ENCODE results near the gene TRIM29.

Gene TRIM29

DNA sequence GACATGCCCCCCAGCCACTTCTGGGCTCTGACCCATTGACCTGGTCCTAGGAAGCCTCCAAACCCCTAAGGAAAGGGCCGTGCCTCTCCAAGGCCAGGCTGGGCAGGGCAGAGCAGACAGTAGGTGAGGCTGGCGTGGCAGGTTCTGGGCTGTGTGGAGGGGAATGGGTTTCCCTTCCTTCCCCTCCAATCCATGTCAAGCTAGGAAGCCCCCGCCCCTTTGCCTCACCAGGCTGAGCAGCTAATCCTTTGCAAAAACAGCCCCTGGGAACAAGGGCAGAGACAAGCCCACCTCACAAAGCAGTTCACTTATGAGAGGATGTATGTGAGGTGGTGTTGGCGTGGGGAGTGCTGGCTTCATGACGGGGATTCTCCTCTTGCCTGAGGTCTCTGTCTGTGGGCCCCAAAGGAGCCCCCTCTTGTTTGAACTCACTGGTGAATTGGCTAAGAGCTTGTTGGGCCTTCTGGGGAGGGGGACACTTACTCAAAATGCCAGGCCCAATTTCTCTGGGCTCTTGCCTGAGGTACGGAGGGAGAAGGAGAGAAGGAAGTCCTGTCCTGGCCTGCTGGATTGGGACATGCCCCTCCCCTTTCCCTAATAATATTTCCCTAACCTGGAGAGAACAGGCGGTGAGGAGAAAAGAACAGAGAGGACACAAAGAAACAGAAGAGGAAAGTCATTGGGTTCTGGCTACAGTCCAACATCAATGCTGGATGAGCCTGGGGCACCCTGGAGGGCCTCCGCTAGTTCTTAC is 1.6 kb upstream of the TRIM29 start:
- DNase-seq: no peak

DNA sequence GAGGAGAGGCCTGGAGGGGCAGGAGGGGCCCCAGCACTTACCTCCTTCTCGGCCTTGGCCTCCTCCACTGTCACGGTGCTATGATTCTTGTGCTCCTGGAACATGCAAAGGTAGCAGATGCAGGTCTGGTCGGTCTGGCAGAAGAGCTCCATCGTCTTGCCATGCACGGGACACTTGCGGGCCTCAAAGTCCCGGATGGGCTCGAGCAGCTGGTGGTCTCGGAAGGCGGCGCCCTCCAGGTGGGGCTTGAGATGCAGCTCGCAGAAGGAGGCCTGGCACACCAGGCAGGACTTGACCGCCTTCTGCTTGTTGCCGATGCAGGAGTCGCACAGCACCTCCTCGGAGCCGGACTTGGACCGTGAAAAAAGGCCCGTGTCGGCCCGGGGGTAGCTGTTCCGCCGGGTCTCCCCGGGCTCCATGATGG is 714 bp downstream of the TRIM29 start:
- no peak for DNase-seq

DNA sequence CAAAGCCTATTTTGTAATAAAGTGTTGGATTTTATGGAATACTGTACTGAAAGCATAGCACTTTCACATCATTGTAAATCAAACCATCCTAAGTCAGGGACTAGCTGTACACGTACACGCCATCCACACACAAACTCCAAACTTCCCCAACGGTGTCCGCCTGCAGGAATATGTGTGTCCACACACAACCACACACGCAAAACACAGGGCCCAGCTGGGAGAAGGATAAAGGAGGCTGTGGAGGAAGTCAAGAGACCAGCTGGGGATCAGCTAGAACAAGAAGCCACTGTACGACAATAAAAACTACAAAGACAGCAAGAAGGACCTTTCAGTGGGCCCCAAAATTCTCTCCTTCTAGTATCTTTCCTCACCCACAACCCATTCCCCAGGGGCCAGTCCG is 1.6 kb downstream of the TRIM29 start:
- DNase-seq: no peak

DNA sequence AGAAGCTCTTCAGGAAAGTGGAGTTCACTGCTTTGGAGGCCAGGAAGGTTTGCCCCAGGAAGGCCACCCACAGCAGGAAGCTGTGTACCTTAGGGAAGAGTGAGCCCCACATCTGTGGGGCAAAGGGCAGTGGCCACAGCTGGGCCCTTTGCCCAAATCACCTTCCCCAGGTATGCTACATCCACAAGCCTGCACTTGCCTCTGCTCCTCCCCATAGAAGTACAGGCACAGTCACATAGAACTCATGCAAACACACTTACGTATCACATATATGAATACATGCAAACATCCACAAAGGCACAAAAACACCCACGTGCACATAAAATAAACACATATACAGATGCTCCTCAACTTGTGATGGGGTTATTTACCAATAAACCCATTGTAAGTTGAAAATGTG is 2.1 kb downstream of the TRIM29 start:
- no peak for DNase-seq

DNA sequence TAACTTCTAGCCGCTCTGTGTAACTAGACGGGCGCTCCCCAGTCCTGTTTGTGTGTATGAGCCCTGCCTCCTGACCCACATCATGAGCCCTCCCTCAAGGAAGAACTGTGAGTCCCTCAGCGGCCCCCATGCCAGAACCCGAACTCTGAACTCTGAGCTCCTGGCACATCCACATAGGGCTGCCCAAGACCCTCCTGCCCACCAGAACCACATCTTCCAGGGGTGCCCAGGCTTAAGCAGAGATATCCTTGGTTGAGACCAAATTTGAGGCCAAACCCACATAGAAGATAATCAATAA is 3.0 kb downstream of the TRIM29 start:
- no peak for DNase-seq

DNA sequence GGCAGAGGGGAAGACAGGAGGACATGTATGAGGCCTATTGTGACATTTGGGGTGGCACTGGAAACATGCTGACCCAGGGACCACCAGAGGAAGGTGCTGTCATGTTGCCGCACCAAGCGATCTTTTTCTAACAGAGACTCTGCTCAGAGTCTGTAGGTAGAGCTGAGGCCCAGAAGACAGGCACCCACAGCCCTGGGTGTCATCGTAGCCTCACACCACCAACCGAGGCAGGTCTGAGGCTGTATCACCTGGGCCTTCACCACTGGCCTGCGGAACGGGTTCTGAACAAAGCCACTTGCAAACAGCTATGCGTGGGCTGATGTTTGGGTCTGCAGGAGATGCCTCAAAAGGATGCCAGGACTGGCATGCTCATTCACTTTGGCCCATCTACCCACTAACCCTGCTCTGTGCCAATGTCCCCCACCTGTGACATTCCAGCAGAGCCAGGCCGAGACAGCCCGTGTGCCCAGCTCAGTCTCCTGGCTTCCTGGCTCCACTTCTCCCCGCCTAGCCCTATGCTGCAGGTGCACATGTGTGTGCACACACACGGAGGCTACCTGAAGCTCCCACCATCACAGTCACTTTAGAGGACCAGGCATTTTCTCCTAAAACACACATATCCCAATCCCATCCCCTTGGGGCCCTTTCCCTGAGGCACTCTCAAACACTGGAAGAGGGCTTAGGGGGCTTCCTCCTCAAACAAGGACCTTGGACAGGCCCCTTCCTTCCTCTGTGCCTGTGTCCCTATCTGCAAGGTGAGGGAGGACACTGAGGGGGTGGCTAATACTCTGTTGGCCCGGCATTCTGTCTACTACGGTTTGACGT is 3.6 kb downstream of the TRIM29 start:
- DNase-seq: no peak

DNA sequence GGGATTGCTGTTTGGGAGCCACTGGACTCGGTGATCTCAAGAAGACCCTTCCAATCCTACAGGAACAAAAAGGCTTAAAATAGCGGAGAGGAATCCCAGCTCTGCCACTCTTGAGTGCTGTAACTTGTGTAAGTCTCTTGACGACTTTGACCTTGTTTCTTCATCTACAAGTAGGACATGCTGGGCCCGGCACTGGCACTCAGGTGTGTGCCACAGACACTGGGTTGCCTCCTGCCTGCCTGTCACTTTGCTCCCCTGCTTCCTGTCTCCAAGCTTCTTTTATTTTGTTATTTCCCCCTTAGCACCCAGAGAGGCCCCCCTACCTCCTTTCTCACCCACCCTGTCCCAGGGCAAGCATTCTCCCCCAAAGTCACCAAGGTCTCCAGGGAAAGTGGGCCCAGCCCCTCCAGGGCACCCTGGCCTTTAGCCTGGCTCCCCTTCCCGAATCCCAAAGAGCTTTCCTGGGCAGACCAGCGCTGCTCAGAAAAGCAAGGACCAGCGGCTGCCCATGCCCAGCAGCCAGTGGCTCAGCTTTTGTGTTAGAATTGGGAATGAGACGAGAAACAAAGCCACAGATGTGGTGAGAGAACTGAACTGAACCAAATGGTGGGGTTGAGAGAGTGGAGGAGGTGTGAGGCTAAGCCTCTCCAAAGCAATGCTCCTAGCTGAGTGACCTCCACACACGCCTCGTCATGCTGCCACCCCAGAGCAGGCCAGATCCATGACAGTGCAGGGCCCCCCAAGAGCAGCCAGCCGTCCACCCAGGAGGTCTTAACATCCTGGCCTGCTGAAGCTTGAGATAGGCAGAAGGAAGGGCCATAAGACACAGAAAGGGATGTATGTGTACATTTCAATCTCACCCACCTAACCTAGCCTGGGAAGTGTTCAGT is 4.5 kb downstream of the TRIM29 start:
- DNase-seq: no peak

DNA sequence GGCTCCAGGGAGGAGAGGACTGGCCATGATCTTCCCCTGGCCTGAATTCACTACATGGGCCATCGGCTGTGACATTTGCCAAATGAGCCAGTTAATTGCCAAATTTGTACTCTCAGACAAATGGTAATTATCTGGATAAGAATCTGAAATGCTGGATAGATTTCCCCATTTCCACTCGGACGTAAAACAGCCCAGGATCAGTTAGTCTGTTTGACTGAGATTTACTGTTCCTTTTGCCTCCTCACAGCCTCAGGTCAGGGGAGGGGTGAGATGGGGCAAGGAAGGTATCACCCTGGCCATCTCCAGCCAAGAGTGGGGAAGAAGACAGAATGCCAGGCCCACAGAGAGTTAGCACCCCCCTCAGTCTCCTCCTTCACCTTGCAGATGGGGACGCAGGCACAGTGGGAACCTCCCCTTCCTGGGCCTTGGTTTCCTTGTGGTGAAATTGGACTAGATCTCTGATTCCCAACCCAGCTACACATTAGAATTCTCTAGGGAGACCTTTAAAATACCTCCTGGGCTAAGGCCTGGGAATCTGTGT is 5.2 kb downstream of the TRIM29 start:
- DNase-seq: no peak

DNA sequence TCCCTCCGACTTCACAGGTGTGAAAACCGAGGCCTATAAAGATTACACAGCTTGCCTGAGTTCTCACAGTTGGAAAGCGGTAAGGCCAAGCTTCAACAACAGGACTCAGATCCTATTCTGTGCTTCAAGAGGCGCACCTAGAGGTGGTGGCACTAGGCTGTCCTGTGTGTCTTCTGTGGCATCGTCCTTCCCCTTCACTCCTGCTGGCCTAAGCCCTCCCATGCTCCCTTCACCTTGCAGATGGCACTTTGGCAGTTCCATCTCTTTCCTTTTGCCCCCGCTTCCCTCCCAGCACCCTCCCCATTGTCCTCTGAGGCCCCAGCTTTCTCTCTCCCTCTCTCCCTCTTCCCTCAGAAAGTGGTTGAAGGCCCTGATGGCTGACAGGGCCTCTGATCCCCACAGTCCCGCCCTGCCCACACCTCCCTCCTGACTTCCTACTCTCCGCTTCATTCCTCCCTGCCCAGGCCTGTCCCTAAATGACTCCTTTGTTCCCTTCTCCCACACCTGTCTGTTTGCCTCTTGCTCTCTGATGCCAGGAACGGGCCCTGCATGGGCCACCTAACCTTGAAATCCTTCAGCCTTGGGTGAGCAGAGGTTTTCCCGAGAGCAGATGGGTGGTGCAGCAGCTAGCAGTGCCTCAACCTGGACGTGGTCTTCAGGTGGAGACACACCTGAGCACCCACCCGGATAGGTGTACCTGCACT is 5.8 kb downstream of the TRIM29 start:
- DNase-seq: no peak

DNA sequence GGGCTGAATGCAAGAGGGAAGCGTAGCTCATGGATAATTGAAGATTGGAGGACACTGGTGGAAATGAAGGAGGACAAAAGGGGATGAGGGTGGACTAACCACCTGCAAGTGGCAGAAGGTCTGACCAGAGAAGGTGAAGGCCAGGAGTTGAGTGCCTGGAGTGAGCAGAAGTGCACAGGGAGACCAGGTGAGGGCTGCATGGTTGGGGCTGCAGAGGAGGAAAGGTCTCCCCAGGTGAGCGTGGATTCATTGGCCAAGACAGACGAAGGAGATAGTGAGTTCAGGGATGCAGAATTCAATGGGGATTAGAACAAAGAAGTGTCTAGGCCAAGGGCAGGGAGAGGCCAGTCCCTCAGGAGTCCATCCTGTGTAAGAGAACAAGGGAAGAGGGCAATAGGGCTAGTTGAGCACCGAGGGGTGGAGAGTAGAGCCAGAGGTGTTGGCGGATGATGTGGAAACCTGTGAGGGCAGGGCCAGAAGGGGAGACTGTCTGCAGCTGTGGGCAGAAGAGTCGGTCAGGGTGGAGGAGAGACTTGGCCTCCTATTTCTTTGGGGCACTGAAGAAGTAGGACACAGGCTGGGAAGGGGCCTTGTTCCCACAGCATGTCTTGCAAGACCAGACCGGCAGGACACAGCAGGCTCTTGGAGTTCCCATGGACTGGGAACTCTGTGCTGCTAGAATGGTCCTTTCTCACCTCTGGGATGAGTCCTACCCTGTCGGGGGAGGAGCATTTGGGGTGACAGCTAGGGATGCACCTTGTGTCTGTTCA is 6.7 kb downstream of the TRIM29 start:
- no peak for DNase-seq

DNA sequence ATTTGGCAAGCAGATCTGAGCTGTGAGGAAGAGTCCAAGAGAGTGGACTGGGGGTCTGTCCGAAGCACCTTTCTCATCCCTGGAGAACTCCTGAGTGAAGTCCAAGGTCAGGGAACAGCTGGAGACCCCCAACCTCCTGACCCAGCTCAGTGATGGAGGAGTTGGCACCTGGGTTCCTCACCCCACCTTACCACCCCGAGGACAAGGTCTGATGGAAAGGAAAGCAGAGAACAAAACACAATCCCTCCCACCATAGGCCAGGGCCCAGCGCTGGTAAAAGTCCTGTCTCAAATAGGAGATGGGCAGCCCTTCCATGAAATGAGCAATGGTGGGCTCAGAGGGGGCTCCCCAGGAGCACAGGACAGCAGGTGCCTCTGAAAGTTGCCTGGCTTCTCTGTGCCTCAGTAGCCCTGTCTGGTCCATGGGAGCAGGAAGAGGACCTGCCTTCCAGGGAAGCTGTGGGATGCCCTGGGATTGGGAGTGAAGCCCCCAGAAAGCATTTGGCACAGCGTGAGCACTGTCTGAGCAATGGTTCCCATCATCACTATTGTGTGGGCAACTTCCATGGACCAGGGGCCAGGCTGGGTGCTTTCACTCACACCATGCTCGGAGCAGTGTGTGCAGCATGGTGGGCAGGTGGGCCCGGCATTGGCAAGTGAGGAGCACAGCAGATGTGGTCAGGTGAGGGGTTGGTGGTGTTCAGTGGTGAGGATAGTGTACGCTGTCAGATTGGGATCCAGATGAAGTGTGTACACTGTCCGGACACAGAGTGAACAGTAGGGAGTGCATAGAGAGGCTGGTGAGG is 7.5 kb downstream of the TRIM29 start:
- no peak for DNase-seq

DNA sequence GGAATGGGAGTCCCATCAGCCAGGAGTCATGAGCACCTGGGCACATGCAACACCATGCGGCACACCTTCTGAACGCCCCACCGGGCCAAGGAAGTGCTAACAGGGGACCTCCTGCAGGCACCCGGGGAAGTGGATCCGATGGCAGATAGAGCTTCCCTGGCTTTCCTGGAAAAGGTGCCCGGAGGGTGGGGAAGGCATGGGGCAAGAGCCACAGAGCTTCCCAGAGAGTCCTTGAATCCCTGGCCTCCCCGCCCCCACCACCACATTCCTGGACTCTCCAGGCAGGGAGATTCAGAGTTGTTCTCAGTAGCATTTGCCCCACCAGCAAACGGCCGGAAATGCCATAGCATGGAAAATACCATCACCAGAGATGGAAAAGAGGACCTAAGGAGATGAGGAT is 8.3 kb downstream of the TRIM29 start:
- DNase-seq: no peak

DNA sequence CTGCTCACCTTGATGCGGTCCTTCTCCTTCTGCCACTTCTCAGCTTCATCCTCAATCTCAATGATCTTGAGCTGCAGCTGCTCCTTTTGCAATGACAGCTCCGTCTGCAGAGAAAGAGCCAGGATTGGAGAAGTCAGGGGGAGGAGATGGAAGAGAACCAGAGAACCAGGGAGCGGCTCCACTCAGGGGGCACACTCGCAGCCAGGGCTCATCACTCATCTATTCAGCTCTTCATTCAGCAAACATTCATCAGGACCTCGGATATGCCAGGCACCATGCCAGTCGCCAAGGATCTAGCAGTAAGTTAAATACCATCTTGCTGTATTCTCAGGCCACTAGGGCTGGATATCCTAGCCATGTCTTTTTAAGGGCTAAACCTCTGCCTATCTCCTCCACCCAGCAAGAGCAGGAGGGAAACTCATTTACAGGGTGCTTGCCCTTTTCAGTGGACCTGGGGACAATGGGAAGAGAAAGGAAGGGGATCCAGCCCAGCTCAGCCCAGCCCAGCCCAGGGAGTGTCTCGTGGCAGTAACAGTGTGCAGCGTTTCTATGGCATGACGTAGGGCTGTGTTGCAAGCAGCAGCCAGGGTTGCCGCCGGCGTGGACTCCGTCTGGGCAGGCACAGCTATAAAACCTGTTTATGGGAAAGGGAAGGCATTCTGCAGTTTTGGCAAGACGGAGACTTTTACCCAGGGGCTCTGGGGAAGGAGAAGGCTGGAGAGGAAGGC is 9.4 kb downstream of the TRIM29 start:
- DNase-seq: no peak

DNA sequence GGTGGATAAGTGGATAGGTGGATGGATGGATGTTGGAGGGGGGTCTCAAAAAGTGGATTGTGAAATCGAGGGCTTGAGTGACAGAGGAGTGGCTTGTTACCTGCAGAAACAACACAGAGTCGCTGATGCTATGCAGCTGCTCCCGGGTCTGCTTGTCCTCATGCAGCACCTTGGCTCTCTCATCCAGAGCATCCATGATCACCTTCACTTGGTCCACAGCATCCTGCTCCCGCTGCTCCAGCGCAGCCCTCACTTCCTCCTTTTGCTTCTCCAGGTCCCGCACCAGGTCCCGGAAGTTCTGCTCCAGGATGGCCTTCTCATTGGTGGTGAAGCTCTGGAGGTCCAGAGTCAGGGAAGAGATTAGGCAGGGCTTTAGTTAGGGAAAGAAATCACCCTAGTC is 10.7 kb downstream of the TRIM29 start:
- DNase-seq: no peak

DNA sequence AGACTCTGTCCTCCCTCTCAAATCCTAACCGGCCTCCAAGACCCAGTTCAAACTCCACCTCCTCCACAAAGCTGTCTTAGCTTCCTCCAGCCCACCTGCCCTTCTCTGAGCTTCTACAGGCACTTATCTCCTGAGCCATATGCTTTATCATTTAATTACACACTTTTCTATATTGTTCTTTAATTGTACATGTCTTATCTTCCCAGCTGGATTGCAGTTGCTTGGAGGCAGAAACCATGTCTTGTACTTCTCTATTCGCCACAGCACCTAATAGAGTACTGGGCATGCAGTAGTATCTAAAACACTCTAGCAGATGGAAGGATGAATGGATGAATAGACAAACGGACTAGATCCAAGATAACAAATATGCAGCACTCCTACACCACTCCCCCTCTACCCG is 11.3 kb downstream of the TRIM29 start:
- DNase-seq: no peak

DNA sequence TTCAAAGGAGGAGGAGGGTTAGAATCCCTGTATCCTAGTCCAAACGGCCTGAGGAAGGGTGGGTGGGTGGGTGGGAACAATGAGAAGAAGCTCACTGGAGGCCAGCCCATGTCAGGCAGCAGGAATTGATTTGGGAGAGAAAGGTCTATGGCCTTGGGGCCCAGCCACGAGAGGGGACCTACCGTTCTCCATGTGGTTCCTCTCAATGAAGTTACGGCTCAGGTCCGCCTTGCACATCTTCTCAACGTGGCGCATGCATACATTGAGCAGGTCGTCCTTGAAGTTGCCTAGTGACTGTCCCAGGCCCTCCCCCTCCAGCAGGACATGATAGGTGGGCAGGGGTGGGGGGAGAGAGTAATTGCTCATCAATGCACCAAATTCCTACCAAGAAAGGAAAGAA is 12.4 kb downstream of the TRIM29 start:
- DNase-seq: no peak

DNA sequence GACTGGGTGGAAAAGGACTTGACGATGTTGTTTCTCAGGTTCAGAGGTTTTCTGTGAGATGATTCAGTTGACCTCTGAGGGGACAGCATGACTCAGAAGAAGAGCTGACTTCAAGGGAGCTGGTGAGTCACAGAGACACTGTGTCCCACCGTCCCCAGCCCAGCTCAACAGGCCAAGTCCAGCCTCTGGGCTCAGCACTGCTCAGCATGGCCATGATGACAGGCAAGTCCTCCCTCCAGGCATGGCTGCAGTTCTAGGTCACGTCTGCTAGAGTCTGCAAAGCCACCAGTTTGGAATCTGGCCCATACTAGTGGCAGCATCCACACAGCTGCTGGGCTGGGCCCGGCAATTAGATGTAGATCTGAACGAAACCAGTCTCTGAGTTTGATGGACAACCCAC is 12.9 kb downstream of the TRIM29 start:
- DNase-seq: no peak

DNA sequence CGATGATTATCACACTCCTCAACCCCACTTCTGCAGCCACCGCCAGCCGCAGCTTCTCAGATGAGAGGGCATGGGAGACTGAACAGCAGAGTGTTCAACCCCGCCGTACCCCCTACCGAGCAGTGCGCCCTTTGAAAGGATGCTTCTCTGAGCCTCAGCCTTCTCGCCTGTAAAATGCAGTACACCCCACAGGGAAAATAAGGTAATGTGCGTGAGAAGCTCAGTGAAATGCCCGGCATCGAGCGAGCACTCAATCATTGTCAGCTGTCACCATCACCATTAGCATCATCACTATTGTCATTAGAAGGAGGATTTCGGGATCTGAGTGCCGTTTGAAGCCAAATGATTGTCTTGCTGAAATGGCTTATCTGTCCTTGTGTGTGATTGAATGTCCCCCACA is 13.6 kb downstream of the TRIM29 start:
- no peak for DNase-seq

DNA sequence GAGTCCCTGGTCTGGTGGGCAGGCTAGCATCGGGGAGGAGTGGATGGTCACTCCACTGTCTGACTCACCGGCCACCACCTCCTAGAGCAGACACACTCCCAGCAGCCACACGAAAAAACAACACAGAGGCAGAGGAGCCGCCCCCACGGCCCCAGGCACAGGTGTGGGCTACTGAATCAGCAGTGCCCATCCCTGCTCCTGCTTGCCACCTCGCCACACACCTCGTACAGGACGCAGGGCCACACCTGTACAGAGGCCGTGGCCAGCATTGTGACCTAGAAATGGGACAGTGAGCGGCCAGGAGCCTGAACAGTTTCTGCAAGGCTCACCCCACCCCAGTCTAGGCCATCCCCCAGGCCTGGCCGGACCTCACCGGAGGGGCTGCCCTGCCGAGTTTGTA is 14.0 kb downstream of the TRIM29 start:
- DNase-seq: no peak

DNA sequence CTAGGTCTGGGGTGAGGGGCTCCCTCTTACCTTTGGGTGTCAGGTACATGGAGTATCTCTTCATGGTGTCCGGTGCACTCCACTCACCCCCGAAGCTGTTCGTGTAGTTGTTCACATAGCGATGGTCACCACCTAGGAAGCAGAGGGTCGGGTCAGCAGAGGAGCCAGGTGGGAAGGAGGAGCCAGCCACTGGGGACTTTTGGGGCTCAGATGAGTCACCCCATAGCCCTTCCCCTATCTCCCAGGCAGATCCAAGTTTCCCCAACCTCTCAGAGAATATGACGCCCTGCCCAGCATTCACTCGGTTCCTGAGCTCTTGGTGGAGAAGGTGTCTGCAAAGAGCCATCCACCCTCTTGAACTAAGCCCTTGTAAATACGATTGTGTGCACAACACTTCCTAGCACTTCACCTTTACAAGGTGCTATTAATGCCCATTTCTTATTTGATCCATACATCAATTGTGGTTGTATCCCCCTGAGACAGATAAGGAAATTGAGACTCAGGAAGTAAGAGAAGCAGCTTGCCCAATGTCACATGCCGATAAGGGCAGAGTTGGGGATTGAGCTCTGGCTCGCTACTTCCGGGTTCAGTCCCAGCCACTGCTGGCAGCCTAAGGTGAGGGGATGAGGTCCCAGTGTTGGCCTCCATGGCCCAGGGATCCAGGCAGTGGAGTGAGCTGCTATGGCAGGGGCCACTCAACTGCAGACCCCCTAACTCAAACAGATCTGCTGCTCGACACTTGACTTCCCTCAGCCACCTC is 14.8 kb downstream of the TRIM29 start:
- no peak for DNase-seq
